ENCODE data around the gene SEC22A.
"Not testable (repeated sequence)": the region's sequence is repeated elsewhere in the genome, so short reads cannot be mapped to it uniquely, and the experiment has no call there.

SEC22A gene

GRCh38 chr3:123180791-123181190 is 21.0 kb upstream of the SEC22A start:
- no peak for FAIRE-seq

GRCh38 chr3:123186695-123187094 is 15.0 kb upstream of the SEC22A start:
- no peak for FAIRE-seq

- no peak for FAIRE-seq
Observed at GRCh38 chr3:123188058-123188457, 13.7 kb upstream of the SEC22A start.

- no peak for FAIRE-seq
Observed at GRCh38 chr3:123193448-123194101, 8.2 kb upstream of the SEC22A start.

- no peak for FAIRE-seq
Observed at GRCh38 chr3:123194552-123194951, 7.2 kb upstream of the SEC22A start.

GRCh38 chr3:123198372-123198771 is 3.4 kb upstream of the SEC22A start:
- no peak for FAIRE-seq

- FAIRE-seq = no peak
Observed at GRCh38 chr3:123201223-123201556, 553 bp upstream of the SEC22A start.

- FAIRE-seq = no peak
Observed at GRCh38 chr3:123202451-123202850, 708 bp downstream of the SEC22A start.

GRCh38 chr3:123218990-123219389 is 17.2 kb downstream of the SEC22A start:
- FAIRE-seq = no peak

- not testable (repeated sequence) for FAIRE-seq
Observed at GRCh38 chr3:123221369-123221768, 19.6 kb downstream of the SEC22A start.

GRCh38 chr3:123225016-123225415 is 23.3 kb downstream of the SEC22A start:
- no peak for FAIRE-seq

- FAIRE-seq = no peak
Observed at GRCh38 chr3:123226549-123226948, 24.8 kb downstream of the SEC22A start.

GRCh38 chr3:123229145-123229544 is 27.4 kb downstream of the SEC22A start:
- FAIRE-seq = peak; percentile 48

GRCh38 chr3:123236902-123237301 is 35.2 kb downstream of the SEC22A start:
- no peak for FAIRE-seq

- not testable (repeated sequence) for FAIRE-seq
Observed at GRCh38 chr3:123239186-123239585, 37.4 kb downstream of the SEC22A start.

GRCh38 chr3:123239756-123240155 is 38.0 kb downstream of the SEC22A start:
- no peak for FAIRE-seq

- FAIRE-seq = no peak
Observed at GRCh38 chr3:123244128-123244527, 42.4 kb downstream of the SEC22A start.

GRCh38 chr3:123246866-123247265 is 45.1 kb downstream of the SEC22A start:
- FAIRE-seq = no peak

GRCh38 chr3:123256256-123256655 is 54.5 kb downstream of the SEC22A start:
- FAIRE-seq = no peak

- FAIRE-seq = no peak
Observed at GRCh38 chr3:123258359-123258758, 56.6 kb downstream of the SEC22A start.

- FAIRE-seq = peak; percentile 88
Observed at GRCh38 chr3:123258811-123259420, 57.2 kb downstream of the SEC22A start.

- FAIRE-seq = no peak
Observed at GRCh38 chr3:123261666-123262065, 59.9 kb downstream of the SEC22A start.

GRCh38 chr3:123262226-123262625 is 60.5 kb downstream of the SEC22A start:
- FAIRE-seq = no peak

GRCh38 chr3:123262868-123263267 is 61.1 kb downstream of the SEC22A start:
- no peak for FAIRE-seq

GRCh38 chr3:123263941-123264340 is 62.2 kb downstream of the SEC22A start:
- FAIRE-seq = no peak

Measured in TTC549 (cell line).